Osteoblast (primary cell): ENCODE measurements around the gene ZNF460. TPM values are rescaled to one million over a fixed set of nuclear protein-coding genes. Genes with fewer than 3 reads are reported as not detected.

ENCODE experiments used
- DNase-seq: peaks from one replicate; pipeline ENCODE4 v3.0.0; 2011; ENCODE audit warnings: low spot score, mixed read lengths; ENCODE audit not compliant: insufficient read length; ENCODE audit errors: missing footprints
- H2AFZ ChIP-seq: 2 replicates; pipeline ENCODE4 v1.6.0; 2011; ENCODE audit warnings: mild to moderate bottlenecking, low read length
- H3K27ac ChIP-seq: 2 replicates; pipeline ENCODE4 v1.5.1; 2011; ENCODE audit warnings: mild to moderate bottlenecking, low read depth, low read length, moderate library complexity
- H3K27me3 ChIP-seq: 2 replicates; pipeline ENCODE4 v1.6.0; 2012; ENCODE audit warnings: mild to moderate bottlenecking, control low read depth, inconsistent platforms, low read length, moderate library complexity; ENCODE audit not compliant: insufficient read depth
- H3K36me3 ChIP-seq: 2 replicates; pipeline ENCODE4 v1.5.1; 2011; ENCODE audit warnings: mild to moderate bottlenecking, low read length, control low read depth, moderate library complexity; ENCODE audit not compliant: insufficient read depth
- H3K4me1 ChIP-seq: 2 replicates; pipeline ENCODE4 v1.5.1; 2011; ENCODE audit warnings: mild to moderate bottlenecking, low read length, control low read depth, moderate library complexity; ENCODE audit not compliant: insufficient read depth
- H3K4me2 ChIP-seq: 2 replicates; pipeline ENCODE4 v1.6.0; 2011; ENCODE audit warnings: mild to moderate bottlenecking, low read length; ENCODE audit not compliant: insufficient read depth
- H3K4me3 ChIP-seq: fragments of 200-600 bp; sonication (generic); 3 replicates; pipeline ENCODE4 v1.5.1; 2012; ENCODE audit warnings: mild to moderate bottlenecking, low read length, inconsistent platforms; ENCODE audit not compliant: insufficient read depth
- H3K79me2 ChIP-seq: 2 replicates; pipeline ENCODE4 v1.6.0; 2012; ENCODE audit warnings: mild to moderate bottlenecking, low read length, control low read depth, inconsistent platforms; ENCODE audit not compliant: insufficient read depth
- H3K9me3 ChIP-seq: 2 replicates; pipeline ENCODE4 v1.5.1; 2011; ENCODE audit warnings: low read depth, low read length, control low read depth
- H4K20me1 ChIP-seq: 2 replicates; pipeline ENCODE4 v1.6.0; 2012; ENCODE audit warnings: mild to moderate bottlenecking, low read length, control low read depth; ENCODE audit not compliant: insufficient read depth
- CTCF ChIP-seq: IDR thresholded peaks from 2 replicates; pipeline ENCODE4 v1.5.1; 2011; ENCODE audit warnings: mild to moderate bottlenecking, low read depth, low read length, moderate library complexity; ENCODE audit errors: extremely low read depth
- total RNA-seq: library from RNA; depleted of rRNA; stranded (reverse); fragments of >200 nt; gene quantifications from 2 replicates; pipeline ENCODE4 v1.2.3, GENCODE V29; 2012

ZNF460 gene
- total RNA-seq, 1 donor = 115 TPM

- H3K4me2 ChIP-seq = peak overlapping the region; percentile 97
- peak; percentile 37 for TF ChIP-seq CTCF
- peak overlapping the region; percentile 85 for H2AFZ ChIP-seq
- no peaks in the 10 kb centered on the region for H3K9me3 ChIP-seq
- H4K20me1 ChIP-seq = peaks cover 20% of the 10 kb centered on the region
- DNase-seq = peak; percentile 94
- H3K36me3 ChIP-seq = peaks cover 10% of the 10 kb centered on the region
- peaks cover 44% of the 10 kb centered on the region for H3K79me2 ChIP-seq
- H3K4me1 ChIP-seq = peaks cover 20% of the 10 kb centered on the region
- peak overlapping the region; percentile 99 for H3K27ac ChIP-seq
- peak overlapping the region; percentile 80 for H3K4me3 ChIP-seq
- no peaks in the 10 kb centered on the region for H3K27me3 ChIP-seq
Measured at GRCh38 chr19:57279418-57280164, 694 bp upstream of the ZNF460 start.

GRCh38 chr19:57280962-57281400 is 696 bp downstream of the ZNF460 start:
- Histone ChIP-seq H3K4me3 (peak overlapping the region; percentile 80), H2AFZ (peak overlapping the region; percentile 70), H3K79me2 (peaks cover 58% of the 10 kb centered on the region), H3K9me3 (no peaks in the 10 kb centered on the region), H3K27ac (peak overlapping the region; percentile 99), H3K4me2 (peak overlapping the region; percentile 97), H3K27me3 (no peaks in the 10 kb centered on the region), H4K20me1 (peaks cover 20% of the 10 kb centered on the region), H3K4me1 (peaks cover 20% of the 10 kb centered on the region), H3K36me3 (peaks cover 23% of the 10 kb centered on the region)
- no peak for TF ChIP-seq CTCF
- DNase-seq = peak; percentile 61

DNA sequence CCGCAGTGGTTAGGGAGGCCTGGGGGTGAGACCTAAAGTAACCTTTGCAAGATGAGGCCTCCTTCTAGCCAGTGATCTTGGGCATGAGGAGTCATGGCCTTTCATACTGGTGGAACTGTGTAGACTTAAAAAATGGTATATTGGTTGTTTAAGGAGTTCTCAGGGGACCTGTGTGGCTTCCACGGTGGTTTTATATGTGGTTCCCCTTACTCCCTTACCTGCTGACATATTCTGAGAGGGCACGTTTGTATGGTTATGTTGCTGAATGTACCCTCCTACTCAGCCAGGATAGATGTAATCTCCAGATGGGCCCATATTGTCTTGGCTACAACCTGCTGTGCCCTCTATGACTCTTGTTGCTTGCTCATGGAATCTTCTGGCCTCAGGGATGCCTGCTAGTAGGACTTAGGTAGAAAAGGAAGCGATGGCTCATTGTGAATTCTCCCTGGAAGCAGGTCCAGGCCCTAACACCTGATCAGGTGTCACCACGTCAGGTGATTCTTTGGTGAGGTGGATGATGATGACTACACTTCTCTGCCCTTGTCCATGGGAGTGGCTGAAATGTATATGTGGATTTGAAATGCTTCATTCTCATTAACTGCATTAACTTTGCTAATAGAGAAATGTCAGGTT is 1.8 kb downstream of the ZNF460 start:
- Histone ChIP-seq H3K27ac (peak overlapping the region; percentile 17), H3K9me3 (no peaks in the 10 kb centered on the region), H3K4me3 (peak overlapping the region; percentile 80), H3K4me1 (peaks cover 20% of the 10 kb centered on the region), H4K20me1 (peaks cover 24% of the 10 kb centered on the region), H2AFZ (no peak overlapping the region), H3K4me2 (peak overlapping the region; percentile 97), H3K36me3 (peaks cover 33% of the 10 kb centered on the region), H3K79me2 (peaks cover 69% of the 10 kb centered on the region), H3K27me3 (no peaks in the 10 kb centered on the region)
- peak; percentile 26 for DNase-seq
- no peak for TF ChIP-seq CTCF

DNA sequence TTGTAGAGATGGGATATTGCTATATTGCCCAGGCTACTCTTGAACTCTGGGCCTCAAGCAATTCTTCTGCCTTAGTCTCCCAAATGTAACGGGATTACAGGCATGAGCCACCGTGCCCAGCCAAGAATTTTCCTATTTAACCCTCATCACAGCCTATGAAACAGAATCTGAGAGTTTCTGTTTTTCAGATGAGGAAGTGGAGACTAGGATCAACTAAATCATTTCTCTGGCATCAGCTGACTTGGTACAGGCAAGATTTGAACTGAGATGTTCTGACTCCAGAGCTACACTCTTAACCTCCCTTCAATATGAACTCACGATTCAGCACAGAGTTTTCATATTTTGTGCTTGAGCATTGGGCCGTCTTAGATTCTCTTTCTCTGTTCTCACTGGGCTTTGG is 8.1 kb downstream of the ZNF460 start:
- Histone ChIP-seq H3K4me1 (no peaks in the 10 kb centered on the region), H3K36me3 (peaks cover 89% of the 10 kb centered on the region), H3K4me3 (no peak overlapping the region), H3K4me2 (no peak overlapping the region), H3K27ac (no peak overlapping the region), H3K79me2 (peaks cover 97% of the 10 kb centered on the region), H4K20me1 (peaks cover 30% of the 10 kb centered on the region), H2AFZ (no peak overlapping the region), H3K9me3 (peaks cover 22% of the 10 kb centered on the region), H3K27me3 (no peaks in the 10 kb centered on the region)
- TF ChIP-seq CTCF = no peak
- no peak for DNase-seq
